Naive thymus-derived CD4-positive, alpha-beta T cell (primary cell): ENCODE results near the gene NCOR1. TPM values are rescaled to one million over a fixed set of nuclear protein-coding genes. Genes with fewer than 3 reads are reported as not detected.
A peak's percentile ranks its signal among the peaks of the same experiment; 100 is the strongest.
"Not testable (repeated sequence)": the region's sequence is repeated elsewhere in the genome, so short reads cannot be mapped to it uniquely, and the experiment has no call there.

ENCODE experiments used
- ATAC-seq: fragments of 150-1000 bp; cut with Tn5 transposase; 2 replicates; pipeline ENCODE4 v1.10.0; 2021; ENCODE audit warnings: mild to moderate bottlenecking, moderate library complexity
- CTCF ChIA-PET: fragments of 350-600 bp; sonication (Branson Sonifier 250); formaldehyde crosslinking; loops from one replicate; lab custom pipeline; 2021; ENCODE audit warnings: antibody characterized with exemption; lab: Charles Lee
- POLR2A ChIA-PET: fragments of 350-600 bp; sonication (Branson Sonifier 250); formaldehyde crosslinking; loops from one replicate; lab custom pipeline; 2021; ENCODE audit warnings: antibody characterized with exemption, inconsistent platforms; lab: Charles Lee
- DNase-seq, 9 donors: peaks; one replicate each; pipeline versions ENCODE4 v3.0.0 to v3.0.0-alpha.2; 2020 to 2022; ENCODE audit warnings: mixed read lengths in 1 of 9
- H3K27ac ChIP-seq: one replicate; pipeline ENCODE4 v1.7.0; 2013; ENCODE audit warnings: mild to moderate bottlenecking, low read depth, low read length, moderate library complexity
- H3K27me3 ChIP-seq, 2 donors: one replicate each; pipeline ENCODE4 v1.7.0; 2013; ENCODE audit warnings: low read length in 2 of 2, mild to moderate bottlenecking in 2 of 2, moderate library complexity in 2 of 2; ENCODE audit not compliant: control insufficient read depth in 2 of 2, insufficient read depth in 2 of 2
- H3K36me3 ChIP-seq, 3 experiments: 1 replicate in 2 of 3; 2 replicates in 1 of 3; pipeline ENCODE4 v1.7.0; 2013; ENCODE audit warnings: low read length in 3 of 3, mild to moderate bottlenecking in 3 of 3, moderate library complexity in 1 of 3; ENCODE audit not compliant: insufficient read depth in 3 of 3, control insufficient read depth in 2 of 3
- H3K4me1 ChIP-seq, 2 donors: one replicate each; pipeline ENCODE4 v1.7.0; 2013; ENCODE audit warnings: low read length in 2 of 2, mild to moderate bottlenecking in 2 of 2, moderate library complexity in 1 of 2; ENCODE audit not compliant: control insufficient read depth in 2 of 2, insufficient read depth in 2 of 2
- H3K4me3 ChIP-seq: 2 replicates; pipeline ENCODE4 v1.7.0; 2013; ENCODE audit warnings: mild to moderate bottlenecking, low read length
- H3K9me3 ChIP-seq, 3 experiments: 1 replicate in 2 of 3; 2 replicates in 1 of 3; pipeline ENCODE4 v1.7.0; 2013; ENCODE audit warnings: low read length in 3 of 3; ENCODE audit not compliant: control insufficient read depth in 2 of 3
- H3K27ac Mint-ChIP-seq, 9 donors: one replicate each; pipeline ENCODE4 v1.8.0; 2020 to 2022; ENCODE audit warnings: mixed read lengths in 9 of 9, mild to moderate bottlenecking in 8 of 9, moderate library complexity in 5 of 9, inconsistent platforms in 2 of 9
- H3K27me3 Mint-ChIP-seq, 5 donors: one replicate each; pipeline ENCODE4 v1.8.0; 2021 to 2022; ENCODE audit warnings: mixed read lengths in 5 of 5, mild to moderate bottlenecking in 1 of 5
- H3K36me3 Mint-ChIP-seq, 5 donors: one replicate each; pipeline ENCODE4 v1.8.0; 2020 to 2022; ENCODE audit warnings: mixed read lengths in 5 of 5, mild to moderate bottlenecking in 3 of 5, inconsistent platforms in 1 of 5
- H3K4me1 Mint-ChIP-seq, 7 donors: one replicate each; pipeline ENCODE4 v1.8.0; 2020 to 2022; ENCODE audit warnings: mixed read lengths in 7 of 7, mild to moderate bottlenecking in 3 of 7, inconsistent platforms in 1 of 7
- H3K4me3 Mint-ChIP-seq, 10 donors: one replicate each; pipeline ENCODE4 v1.8.0; 2020 to 2022; ENCODE audit warnings: mild to moderate bottlenecking in 10 of 10, mixed read lengths in 10 of 10, moderate library complexity in 6 of 10, inconsistent platforms in 2 of 10
- H3K9me3 Mint-ChIP-seq, 11 donors: one replicate each; pipeline ENCODE4 v1.8.0; 2020 to 2022; ENCODE audit warnings: mixed read lengths in 11 of 11, mild to moderate bottlenecking in 4 of 11, inconsistent platforms in 1 of 11, moderate library complexity in 1 of 11
- intact Hi-C, 2 donors: fragments of 100-400 bp; cut with micrococcal nuclease; formaldehyde crosslinking; loops; one replicate each; pipeline ENCODE4 v1.15.1; 2023
- polyA plus RNA-seq, 2 donors: library from polyadenylated mRNA; unstranded; fragments of 300-500 nt; fragmentation: Illumina TruSeq; gene quantifications; one replicate each; pipeline ENCODE4 v1.2.3, GENCODE V29; 2021
- total RNA-seq, 6 experiments: library from RNA in 5 of 6; stranded (reverse) in 5 of 6; gene quantifications; 1 replicate in 5 of 6; 2 replicates in 1 of 6; pipeline ENCODE4 v1.2.3 and lab custom pipeline; 2021 to 2026

NCOR1 gene
- total and polyA plus RNA-seq, 7 experiments from 2014 or later: 75.8 to 169 (median 149) TPM

DNA sequence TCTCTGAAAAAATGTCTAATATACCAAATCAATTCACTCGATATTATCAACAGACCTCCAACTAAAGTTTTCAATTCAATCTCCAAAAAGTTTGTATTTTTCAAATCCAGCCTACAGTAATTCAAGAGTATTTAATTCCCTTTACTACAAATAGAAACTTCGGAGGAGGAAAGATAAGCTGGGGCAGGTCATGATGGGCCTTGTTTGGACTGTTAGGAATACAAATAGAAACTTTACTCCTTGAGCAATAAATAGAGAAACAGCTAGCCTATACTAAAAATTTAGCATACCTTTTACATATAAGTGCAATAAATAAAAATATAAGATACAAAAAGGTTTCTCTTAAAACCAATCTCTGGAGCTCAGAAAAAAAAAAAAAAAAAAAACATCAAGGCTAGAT, 98.2 kb downstream of the NCOR1 start:
- H3K27ac Mint-ChIP-seq: no peak overlapping the region
- Histone ChIP-seq H3K27ac (no peak overlapping the region), H3K36me3 (peaks cover 19 to 86% (median 23%) of the 10 kb centered on the region in 3 experiments), H3K9me3 (no peaks in the 10 kb centered on the region), H3K27me3 (no peaks in the 10 kb centered on the region), H3K4me1 (no peaks in the 10 kb centered on the region), H3K4me3 (no peak overlapping the region)
- no peak for ATAC-seq
- CTCF ChIA-PET: interaction anchor here (0.6 kb wide), 2 partner anchors 121 to 268 kb away, joined by 3 to 5 read pairs; no protein-coding TSS in a partner anchor
- H3K4me3 Mint-ChIP-seq: no peak overlapping the region
- POLR2A ChIA-PET: interaction anchor here (0.7 kb wide), 1 partner anchor 232 kb away, joined by 5 read pairs; no protein-coding TSS in a partner anchor
- H3K9me3 Mint-ChIP-seq: peaks cover 5 to 26% (median 9%) of the 10 kb centered on the region in 11 donors
- intact Hi-C loops: no loop called here
- no peaks in the 10 kb centered on the region for H3K27me3 Mint-ChIP-seq
- DNase-seq: no peak
- H3K36me3 Mint-ChIP-seq: peaks cover 44 to 81% (median 77%) of the 10 kb centered on the region in 5 donors
- peaks cover 0 to 2% (median 0%) of the 10 kb centered on the region in 7 donors for H3K4me1 Mint-ChIP-seq

DNA sequence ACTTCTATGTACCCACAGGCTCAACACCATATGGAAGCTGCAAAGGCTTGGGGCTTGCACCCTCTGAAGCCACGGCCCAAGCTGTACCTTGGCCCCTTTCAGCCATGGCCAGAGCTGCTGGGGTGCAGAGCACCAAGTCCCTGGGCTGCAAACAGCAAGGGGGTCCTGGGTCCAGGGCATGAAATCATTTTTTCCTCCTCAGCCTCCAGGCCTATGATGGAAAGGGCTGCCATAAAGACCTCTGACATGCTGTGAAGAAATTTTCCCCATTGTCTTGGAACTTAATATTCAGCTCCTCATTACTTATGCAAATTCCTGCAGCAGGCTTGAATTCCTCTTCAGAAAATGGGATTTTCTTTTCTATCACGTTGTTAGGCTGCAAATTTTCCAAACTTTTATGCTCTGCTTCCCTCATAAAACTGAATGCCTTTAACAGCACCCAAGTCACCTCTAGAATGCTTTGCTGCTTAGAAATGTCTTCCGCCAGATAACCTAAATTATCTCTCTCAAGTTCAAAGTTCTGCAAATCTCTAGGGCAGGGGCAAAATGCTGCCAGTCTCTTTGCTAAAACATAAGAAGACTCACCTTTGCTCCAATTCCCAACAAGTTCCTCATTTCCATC, 100.1 kb downstream of the NCOR1 start:
- H3K4me1 Mint-ChIP-seq, DNase-seq, H3K27me3 Mint-ChIP-seq, H3K27ac Mint-ChIP-seq, intact Hi-C loops, H3K27ac ChIP-seq, H3K4me3 Mint-ChIP-seq, ATAC-seq, H3K4me3 ChIP-seq, CTCF ChIA-PET, H3K4me1 ChIP-seq, H3K27me3 ChIP-seq, H3K9me3 ChIP-seq: not testable (repeated sequence)
- POLR2A ChIA-PET: interaction anchor here (0.6 kb wide), 1 partner anchor 33 kb away, joined by 3 read pairs; no protein-coding TSS in a partner anchor
- H3K36me3 Mint-ChIP-seq: peaks cover 40 to 69% (median 64%) of the 10 kb centered on the region in 5 donors
- peaks cover 19 to 69% (median 19%) of the 10 kb centered on the region in 3 experiments for H3K36me3 ChIP-seq
- H3K9me3 Mint-ChIP-seq: peaks cover 5 to 26% (median 9%) of the 10 kb centered on the region in 11 donors

DNA sequence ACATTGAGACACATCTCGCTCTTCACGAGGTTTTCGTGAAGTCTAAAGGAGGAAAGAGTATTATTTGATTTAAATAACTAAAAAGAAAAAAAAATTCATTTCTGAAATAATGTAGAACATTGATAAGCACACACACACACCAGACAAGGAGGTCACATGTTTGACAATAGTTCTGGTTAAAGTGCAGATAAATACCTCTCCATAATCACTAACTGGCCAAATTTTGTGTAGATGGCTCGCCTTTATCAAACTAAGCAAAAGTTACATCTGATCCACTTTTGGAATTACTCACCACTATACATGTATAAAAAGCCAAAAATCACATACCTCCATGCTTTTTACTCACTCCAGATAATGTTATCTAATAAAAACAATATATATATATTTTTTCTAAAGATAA, 106.5 kb downstream of the NCOR1 start:
- CTCF ChIA-PET: no interaction called here
- ATAC-seq (no peak), DNase-seq (no peak)
- Mint-ChIP-seq H3K27ac (no peak overlapping the region), H3K4me1 (peaks cover 0 to 14% (median 3%) of the 10 kb centered on the region in 7 donors), H3K36me3 (peaks cover 0 to 38% (median 25%) of the 10 kb centered on the region in 5 donors), H3K27me3 (no peaks in the 10 kb centered on the region), H3K4me3 (no peak overlapping the region), H3K9me3 (peaks cover 0 to 2% (median 0%) of the 10 kb centered on the region in 11 donors)
- Histone ChIP-seq H3K9me3 (no peaks in the 10 kb centered on the region), H3K27me3 (no peaks in the 10 kb centered on the region), H3K27ac (no peak overlapping the region), H3K36me3 (peaks cover 0 to 35% (median 7%) of the 10 kb centered on the region in 3 experiments), H3K4me3 (no peak overlapping the region), H3K4me1 (no peaks in the 10 kb centered on the region)
- POLR2A ChIA-PET: no interaction called here
- intact Hi-C loops: no loop called here

DNA sequence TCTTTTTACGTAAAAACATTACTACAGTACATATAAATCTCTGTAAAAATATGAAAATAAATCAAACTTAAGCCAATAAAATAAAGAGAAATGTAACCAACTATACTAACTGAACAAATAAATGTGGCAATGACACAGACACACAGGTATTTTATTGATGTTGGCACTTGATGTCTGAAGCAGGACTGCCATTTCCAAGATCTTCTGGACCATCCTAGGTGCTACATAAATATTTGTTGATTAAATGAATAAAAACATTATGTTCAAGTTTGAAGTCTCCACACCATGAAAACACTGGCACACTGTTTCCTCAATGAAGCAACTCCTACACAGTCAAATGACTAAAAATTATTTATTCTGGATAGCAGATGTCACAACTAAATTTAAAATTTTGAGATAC, 106.9 kb downstream of the NCOR1 start:
- no peaks in the 10 kb centered on the region for H3K4me1 ChIP-seq
- Mint-ChIP-seq H3K27me3 (no peaks in the 10 kb centered on the region), H3K36me3 (peaks cover 0 to 37% (median 23%) of the 10 kb centered on the region in 5 donors), H3K4me1 (peaks cover 0 to 16% (median 3%) of the 10 kb centered on the region in 7 donors), H3K27ac (no peak overlapping the region), H3K9me3 (peaks cover 0 to 1% (median 0%) of the 10 kb centered on the region in 11 donors), H3K4me3 (no peak overlapping the region)
- CTCF ChIA-PET: no interaction called here
- DNase-seq (no peak), ATAC-seq (no peak)
- intact Hi-C loops: no loop called here
- peaks cover 0 to 37% (median 7%) of the 10 kb centered on the region in 3 experiments for H3K36me3 ChIP-seq
- no peaks in the 10 kb centered on the region for H3K9me3 ChIP-seq
- H3K4me3 ChIP-seq: no peak overlapping the region
- H3K27me3 ChIP-seq: no peaks in the 10 kb centered on the region
- POLR2A ChIA-PET: no interaction called here
- H3K27ac ChIP-seq: no peak overlapping the region

DNA sequence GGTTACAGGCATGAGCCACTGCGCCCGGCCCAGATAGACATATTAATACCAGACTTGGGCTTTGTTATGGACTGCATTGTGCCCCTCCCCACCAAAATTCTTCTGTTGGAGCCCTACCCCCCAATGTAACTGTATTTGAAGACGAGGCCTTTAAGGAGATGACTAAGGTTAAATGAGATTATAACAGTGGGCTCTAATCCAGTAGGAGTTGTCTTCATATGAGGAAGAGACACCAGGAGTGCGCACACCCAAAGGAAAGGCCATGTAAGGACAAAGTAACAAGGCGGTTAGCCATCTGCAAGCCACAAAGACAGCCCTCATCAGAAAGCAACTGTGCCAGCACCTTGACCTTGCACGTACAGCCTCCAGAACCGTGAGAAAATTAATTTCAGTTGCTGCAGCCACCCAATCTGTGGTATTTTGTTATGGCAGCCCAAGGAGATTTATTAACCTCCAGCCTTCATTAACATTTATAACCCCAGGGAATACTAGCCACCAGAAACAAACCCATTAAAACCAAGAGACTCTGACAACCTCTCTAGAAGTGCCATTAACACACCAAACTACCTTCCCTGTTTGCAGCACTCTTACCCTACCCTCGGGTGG, 108.1 kb downstream of the NCOR1 start:
- peaks cover 0 to 38% (median 20%) of the 10 kb centered on the region in 5 donors for H3K36me3 Mint-ChIP-seq
- Histone ChIP-seq H3K36me3 (peaks cover 0 to 37% (median 7%) of the 10 kb centered on the region in 3 experiments), H3K27me3 (no peaks in the 10 kb centered on the region), H3K4me1 (no peaks in the 10 kb centered on the region), H3K9me3 (no peaks in the 10 kb centered on the region), H3K4me3 (no peak overlapping the region), H3K27ac (no peak overlapping the region)
- ATAC-seq: no peak
- peaks cover 0 to 21% (median 3%) of the 10 kb centered on the region in 7 donors for H3K4me1 Mint-ChIP-seq
- intact Hi-C loops: no loop called here
- POLR2A ChIA-PET: no interaction called here
- DNase-seq: no peak
- H3K27ac Mint-ChIP-seq: peak overlapping the region in 6 of 9 donors; percentile 9 to 63 (median 29)
- CTCF ChIA-PET: no interaction called here
- H3K4me3 Mint-ChIP-seq: no peak overlapping the region
- H3K27me3 Mint-ChIP-seq: no peaks in the 10 kb centered on the region
- peaks cover 0 to 1% (median 0%) of the 10 kb centered on the region in 11 donors for H3K9me3 Mint-ChIP-seq

DNA sequence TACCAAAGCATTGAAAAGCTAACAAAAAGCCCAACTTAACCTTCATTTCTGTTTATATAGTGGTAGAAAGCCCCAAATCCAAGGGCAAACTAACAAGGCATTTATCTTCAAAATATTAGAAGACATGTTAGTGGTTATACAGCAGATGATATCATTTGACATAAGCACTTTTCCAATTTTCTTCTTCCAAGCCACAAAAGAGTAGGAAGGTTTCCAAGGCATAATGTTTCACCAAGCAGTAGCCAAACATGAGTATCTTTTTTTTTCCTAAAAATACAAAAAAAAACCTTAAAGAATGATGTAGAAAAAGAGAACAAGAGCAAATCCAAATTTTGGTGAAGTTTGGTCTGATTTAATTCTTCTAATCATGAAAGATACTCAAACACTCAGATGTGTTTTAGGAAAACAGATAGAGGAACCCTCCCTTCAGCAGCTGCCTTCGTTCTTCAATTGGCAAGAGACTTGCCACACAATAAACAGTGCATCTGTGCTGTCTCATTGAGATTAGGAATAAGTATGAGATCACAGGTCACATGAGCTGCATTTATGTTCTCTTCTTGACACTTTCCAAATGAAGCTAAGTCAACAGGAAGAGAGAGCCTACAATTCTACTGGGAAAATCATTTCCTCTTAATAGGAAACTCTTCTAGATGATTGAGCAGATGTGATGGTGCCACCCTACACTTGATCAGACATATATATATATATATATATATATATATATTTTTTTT, 109.0 kb downstream of the NCOR1 start:
- peaks cover 0 to 41% (median 24%) of the 10 kb centered on the region in 5 donors for H3K36me3 Mint-ChIP-seq

More for the DNA sequence above, 109.0 kb downstream of the NCOR1 start:
- no peaks in the 10 kb centered on the region for H3K27me3 Mint-ChIP-seq
- ChIA-PET POLR2A (no interaction called here), CTCF (no interaction called here)
- peaks cover 0 to 1% (median 0%) of the 10 kb centered on the region in 11 donors for H3K9me3 Mint-ChIP-seq
- H3K9me3 ChIP-seq: no peaks in the 10 kb centered on the region
- H3K27me3 ChIP-seq: no peaks in the 10 kb centered on the region
- peaks cover 0 to 21% (median 4%) of the 10 kb centered on the region in 7 donors for H3K4me1 Mint-ChIP-seq
- no peak overlapping the region for H3K27ac ChIP-seq
- H3K4me3 Mint-ChIP-seq: no peak overlapping the region
- DNase-seq (no peak), ATAC-seq (no peak)
- no peaks in the 10 kb centered on the region for H3K4me1 ChIP-seq
- H3K27ac Mint-ChIP-seq: peak overlapping the region in 4 of 9 donors; percentile 5 to 72 (median 65)
- intact Hi-C loops: no loop called here
- H3K36me3 ChIP-seq: peaks cover 0 to 43% (median 7%) of the 10 kb centered on the region in 3 experiments
- H3K4me3 ChIP-seq: no peak overlapping the region
